GM11168 (cell line): ENCODE measurements around the gene PRRG3.

Experiments
- in situ Hi-C: fragments of 300-500 bp; cut with MboI; formaldehyde crosslinking; loops from one replicate; pipeline ENCODE4 v1.12.0; 2022; ENCODE audit warnings: low sequenced_read_pairs; ENCODE audit not compliant: unreplicated experiment

PRRG3 gene

DNA sequence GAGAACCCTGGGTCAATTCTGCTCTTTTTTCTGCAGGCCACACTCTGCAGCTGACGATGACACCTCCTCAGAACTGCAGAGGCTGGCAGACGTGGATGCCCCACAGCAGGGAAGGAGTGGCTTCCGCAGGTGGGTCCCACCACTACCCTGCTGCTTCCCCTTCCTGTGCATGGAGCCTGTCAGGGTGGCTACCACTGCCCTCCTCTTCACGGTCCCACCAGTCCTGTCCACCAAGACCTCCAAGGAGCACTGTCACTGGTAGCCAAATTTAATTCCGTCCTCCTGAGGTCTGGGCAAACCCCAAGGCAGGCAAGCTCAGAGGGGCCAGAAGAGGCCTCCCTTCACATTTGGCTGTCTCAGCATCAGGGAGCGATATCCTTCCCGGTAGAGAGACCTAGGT lies 43.5 kb downstream of the PRRG3 start:
- in situ Hi-C loops = no loop called here

DNA sequence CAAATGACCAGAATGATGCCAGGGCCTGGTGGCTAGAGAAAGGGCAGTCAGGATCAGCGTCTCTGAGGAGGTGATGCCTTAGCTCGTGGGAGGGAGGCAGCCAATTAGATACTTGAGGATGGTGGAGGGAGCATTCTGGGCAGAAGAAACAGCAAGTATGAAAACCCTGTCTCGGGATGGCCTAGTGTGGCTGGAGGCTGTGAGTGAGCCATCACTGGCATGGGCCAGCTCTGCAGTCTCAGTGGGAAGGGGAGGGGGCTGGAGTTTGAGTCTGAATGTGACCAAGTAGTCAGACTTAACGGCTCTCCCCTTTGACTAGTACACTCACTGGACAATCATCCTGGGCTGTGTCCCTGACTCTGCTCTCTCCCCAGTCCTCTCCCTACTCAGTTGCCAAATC lies 46.3 kb downstream of the PRRG3 start:
- in situ Hi-C loops = no loop called here

DNA sequence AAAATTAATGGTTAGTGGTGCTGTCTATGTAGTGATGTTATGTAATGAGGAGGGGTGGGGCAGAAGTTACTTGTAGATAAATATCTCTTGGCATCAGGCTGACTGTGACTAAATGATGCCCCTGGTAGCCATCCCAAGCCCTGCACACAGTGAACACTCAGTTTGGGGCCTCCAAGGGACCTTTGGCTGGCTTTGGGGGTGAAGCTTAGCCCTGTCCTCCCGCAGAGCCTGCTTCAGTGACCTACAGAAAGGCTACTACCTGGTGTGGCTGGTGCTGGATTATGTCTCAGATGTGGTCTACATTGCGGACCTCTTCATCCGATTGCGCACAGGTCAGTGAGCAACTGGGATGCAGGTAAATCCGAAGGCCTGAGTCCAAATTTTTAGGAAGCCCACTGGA lies 47.1 kb downstream of the PRRG3 start:
- in situ Hi-C loops = no loop called here

DNA sequence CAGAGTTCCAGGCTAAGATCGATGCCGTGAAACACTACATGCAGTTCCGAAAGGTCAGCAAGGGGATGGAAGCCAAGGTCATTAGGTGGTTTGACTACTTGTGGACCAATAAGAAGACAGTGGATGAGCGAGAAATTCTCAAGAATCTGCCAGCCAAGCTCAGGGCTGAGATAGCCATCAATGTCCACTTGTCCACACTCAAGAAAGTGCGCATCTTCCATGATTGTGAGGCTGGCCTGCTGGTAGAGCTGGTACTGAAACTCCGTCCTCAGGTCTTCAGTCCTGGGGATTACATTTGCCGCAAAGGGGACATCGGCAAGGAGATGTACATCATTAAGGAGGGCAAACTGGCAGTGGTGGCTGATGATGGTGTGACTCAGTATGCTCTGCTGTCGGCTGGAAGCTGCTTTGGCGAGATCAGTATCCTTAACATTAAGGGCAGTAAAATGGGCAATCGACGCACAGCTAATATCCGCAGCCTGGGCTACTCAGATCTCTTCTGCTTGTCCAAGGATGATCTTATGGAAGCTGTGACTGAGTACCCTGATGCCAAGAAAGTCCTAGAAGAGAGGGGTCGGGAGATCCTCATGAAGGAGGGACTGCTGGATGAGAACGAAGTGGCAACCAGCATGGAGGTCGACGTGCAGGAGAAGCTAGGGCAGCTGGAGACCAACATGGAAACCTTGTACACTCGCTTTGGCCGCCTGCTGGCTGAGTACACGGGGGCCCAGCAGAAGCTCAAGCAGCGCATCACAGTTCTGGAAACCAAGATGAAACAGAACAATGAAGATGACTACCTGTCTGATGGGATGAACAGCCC lies 48.6 kb downstream of the PRRG3 start:
- in situ Hi-C loops = no loop called here

DNA sequence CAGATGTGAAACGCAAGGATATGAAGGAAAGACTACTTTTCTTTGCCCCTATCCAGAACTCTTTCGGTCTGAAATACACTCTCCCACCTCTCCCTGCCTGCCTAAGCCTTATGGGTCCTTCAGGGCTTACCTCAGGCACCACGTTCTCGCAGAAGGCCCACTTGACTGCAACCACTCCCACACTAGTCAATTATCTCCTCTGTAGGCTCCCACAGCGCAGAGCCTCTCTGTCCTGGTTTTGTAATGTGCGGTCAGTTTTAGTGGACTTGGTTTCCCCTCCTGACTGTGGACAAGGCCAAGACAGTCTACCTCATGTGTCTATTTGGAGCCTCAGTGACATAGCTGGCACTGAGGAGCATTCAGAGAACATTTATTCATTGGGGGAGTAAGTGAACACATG lies 50.4 kb downstream of the PRRG3 start:
- in situ Hi-C loops = no loop called here

DNA sequence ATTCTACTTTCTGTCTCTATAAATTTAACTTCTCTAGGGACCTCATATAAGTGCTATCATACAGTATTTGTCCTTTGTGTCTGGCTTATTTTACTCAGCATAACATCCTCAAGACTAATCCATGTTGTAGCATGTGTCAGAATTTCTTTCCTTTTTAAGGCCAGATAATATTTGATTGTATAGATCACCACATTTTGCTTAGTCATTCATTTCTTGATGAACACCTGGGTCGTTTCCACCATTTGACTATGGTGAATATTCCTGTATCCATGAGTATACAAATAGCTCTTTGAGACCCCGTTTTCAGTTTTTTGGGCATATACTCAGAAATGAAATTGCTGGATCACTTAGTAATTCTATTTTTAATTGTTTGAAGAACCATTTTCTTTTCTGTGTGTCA lies 51.2 kb downstream of the PRRG3 start:
- in situ Hi-C loops = no loop called here

DNA sequence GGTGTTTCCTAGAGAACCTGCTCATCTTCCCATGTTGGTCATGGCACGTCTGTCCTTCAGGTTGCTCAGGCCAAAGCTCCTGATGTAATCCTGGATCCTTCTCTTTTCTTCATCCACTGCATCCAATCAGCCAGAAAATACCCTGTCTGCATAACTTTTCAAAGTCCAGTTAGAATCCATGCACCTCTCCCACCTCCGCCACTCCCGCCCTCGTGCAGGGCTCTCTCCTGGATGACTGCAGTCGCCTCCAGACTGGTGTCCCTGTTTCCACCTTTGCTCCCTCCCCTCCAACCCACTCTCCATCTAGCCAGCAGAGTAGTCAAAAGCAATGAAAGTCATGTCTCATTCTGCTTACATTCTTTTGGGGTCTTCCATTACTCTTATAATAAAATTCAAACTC lies 55.3 kb downstream of the PRRG3 start:
- in situ Hi-C loops = no loop called here

DNA sequence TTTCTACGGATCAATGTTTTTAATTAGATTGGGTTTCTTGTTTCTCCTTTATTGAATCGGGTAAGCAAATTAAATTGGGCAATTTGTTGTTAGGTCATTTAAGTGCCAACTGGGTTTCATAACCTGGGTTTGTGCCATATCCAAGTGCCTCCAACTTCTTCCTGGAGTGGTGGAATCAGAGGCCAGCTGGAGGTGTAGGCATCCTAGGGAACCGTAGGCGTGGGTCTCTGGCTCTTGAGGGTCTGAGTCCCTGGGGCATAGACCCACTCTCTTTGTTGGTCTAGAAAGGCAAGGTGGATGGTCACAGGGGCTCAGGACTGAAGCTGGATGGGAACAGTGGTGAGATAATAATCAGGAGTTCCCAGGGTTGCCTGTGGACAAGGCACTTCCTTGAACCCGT lies 57.6 kb downstream of the PRRG3 start:
- in situ Hi-C loops = no loop called here

DNA sequence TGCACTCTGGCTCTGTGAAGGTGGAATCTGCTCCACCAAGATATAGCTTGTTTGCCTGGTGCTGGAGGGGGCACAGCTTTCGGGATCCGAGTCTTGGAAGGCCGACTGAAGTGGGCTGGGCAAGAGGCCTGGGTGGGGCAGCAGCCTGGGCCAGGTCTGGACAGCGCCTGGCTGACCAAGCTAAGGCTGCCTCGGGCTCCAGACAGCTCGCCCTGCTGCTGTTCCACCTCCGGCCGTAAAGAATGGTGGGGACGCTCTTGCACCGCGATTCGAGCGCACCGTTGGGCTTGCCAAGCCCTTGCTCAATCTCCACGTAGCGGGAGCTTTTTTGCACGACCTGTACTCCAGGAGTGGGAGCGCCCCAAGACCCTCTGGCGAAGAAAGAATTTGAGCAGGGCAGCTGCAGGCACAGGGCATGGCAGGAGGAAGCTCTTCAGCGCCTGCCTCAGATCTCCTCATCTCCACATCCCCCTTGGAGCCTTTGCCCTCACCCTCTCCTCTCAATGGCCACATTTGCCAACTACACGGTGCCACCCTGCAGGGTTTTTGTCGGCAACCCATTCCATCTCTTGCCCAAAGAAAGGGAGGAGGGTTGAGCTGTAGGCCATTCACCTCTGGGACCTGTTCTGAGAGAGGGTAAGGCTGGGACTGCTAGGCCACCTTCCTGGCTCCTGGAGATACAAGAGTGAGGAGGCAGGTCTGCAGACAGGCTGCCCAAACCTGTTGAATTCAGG lies 58.2 kb downstream of the PRRG3 start:
- in situ Hi-C loops = no loop called here

DNA sequence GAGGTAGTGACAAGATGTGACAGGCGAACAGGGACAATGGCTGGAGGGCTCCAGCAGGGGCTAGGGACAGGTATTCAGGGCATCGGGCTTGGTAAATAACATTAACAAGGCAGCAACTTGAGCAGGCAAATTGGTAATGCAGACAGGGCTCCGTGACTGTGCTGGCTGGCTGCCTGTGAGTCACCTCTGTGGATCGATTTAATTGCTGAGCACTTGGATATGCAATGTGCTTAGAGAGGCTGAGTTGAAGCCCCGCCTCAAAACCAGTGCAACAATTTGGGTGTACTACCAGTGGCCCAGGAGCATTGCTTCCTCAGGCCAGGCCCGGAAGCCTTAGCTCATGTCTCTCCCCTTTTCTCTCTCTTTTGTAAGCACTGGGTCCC lies 58.8 kb downstream of the PRRG3 start:
- in situ Hi-C loops = no loop called here

DNA sequence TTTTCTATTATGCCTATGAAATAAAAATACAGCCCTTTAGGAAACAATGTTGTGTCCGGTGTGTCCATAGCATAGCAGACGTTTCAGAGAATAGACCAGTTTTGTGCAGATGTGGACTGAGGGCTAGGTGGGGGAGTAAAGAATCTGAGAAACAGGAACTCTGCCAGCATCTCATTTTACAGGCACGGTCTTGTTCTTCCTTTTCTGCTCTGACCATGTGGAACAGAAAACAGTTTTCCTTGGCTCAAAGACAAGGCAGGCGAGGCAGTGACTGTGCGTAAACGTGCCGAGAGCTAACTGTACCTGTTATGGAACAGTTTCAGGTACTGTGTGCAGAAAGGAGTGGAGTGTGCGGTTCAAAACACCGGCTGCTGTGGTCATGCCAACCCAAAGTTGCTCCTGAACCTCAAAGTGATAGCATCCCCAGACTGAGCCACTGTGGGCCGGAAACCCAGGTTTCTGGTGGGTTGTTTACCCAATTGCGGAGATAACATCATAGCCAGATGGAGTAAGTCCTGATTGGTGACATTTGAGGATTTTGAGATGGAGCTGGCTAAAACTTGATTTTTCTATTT lies 59.5 kb downstream of the PRRG3 start:
- in situ Hi-C loops = no loop called here
